HCT116 (cell line): Measurements from ENCODE around the gene TOLLIP. TPM values are rescaled to one million over a fixed set of nuclear protein-coding genes. Genes with fewer than 3 reads are reported as not detected.
"Not testable (repeated sequence)": the region's sequence is repeated elsewhere in the genome, so short reads cannot be mapped to it uniquely, and the experiment has no call there.

ENCODE experiments used
- ATAC-seq: fragments of 200-7000 bp; cut with Tn5 transposase; 2 replicates; pipeline ENCODE4 v1.9.1; 2020; ENCODE audit warnings: mild to moderate bottlenecking, moderate library complexity
- BruUV-seq: library from RNA; stranded (reverse); fragments of 400-500 nt; replicated peaks from 2 replicates; lab custom pipeline; 2021; lab: Mats Ljungman, UMichigan
- CTCF ChIA-PET: fragments of 300-600 bp; sonication (Branson Sonifier 250); formaldehyde crosslinking; loops from one replicate; lab custom pipeline; 2021; ENCODE audit warnings: antibody characterized with exemption; lab: Charles Lee
- POLR2A ChIA-PET: fragments of 300-600, 350-600 bp; sonication (Branson Sonifier 250); formaldehyde crosslinking; loops from one replicate; lab custom pipeline; 2021; ENCODE audit warnings: antibody characterized with exemption; lab: Charles Lee
- RAD21 ChIA-PET, 2 experiments: fragments of 300-600 bp; sonication (Branson Sonifier 250); formaldehyde crosslinking; loops; one replicate each; lab custom pipeline; 2023; ENCODE audit warnings: low total read pairs in 2 of 2; ENCODE audit not compliant: uncharacterized antibody in 2 of 2, unreplicated experiment in 2 of 2, low non-redundant PET in 1 of 2; lab: Charles Lee
- DNase-seq: peaks from one replicate; pipeline ENCODE4 v3.0.0-alpha.2; 2010; ENCODE audit warnings: low read depth, low spot score
- H2AFZ ChIP-seq: fragments of 200-600 bp; shearing (Covaris generic), sonication (generic); 2 replicates; pipeline ENCODE4 v1.6.1; 2017; ENCODE audit warnings: low read depth, mixed run types, mixed read lengths, antibody characterized with exemption, low read length; ENCODE audit not compliant: poor library complexity, severe bottlenecking
- H3K27ac ChIP-seq: 2 replicates; pipeline ENCODE4 v1.5.1; 2012; ENCODE audit warnings: low read depth, low read length
- H3K27me3 ChIP-seq: fragments of 200-600 bp; sonication (generic); 2 replicates; pipeline ENCODE4 v1.6.1; 2016; ENCODE audit warnings: mixed run types, low read length, mixed read lengths; ENCODE audit not compliant: insufficient read depth
- H3K36me3 ChIP-seq, 2 experiments: fragments of 200-500 bp in 1 of 2; fragments of 200-600 bp in 1 of 2; sonication (Bioruptor generic) in 1 of 2; sonication (generic) in 1 of 2; 2 replicates each; pipeline versions ENCODE4 v1.5.1 to v1.6.1; 2014 to 2016; ENCODE audit warnings: low read length in 2 of 2, inconsistent platforms in 1 of 2, mixed read lengths in 1 of 2, mixed run types in 1 of 2; ENCODE audit not compliant: insufficient read depth in 2 of 2, control insufficient read depth in 1 of 2
- H3K4me1 ChIP-seq, 2 experiments: fragments of 200-600 bp in 1 of 2; sonication (generic) in 1 of 2; 2 replicates each; pipeline versions ENCODE4 v1.5.1 to v1.6.1; 2012 to 2017; ENCODE audit warnings: low read length in 2 of 2, inconsistent platforms in 1 of 2, mild to moderate bottlenecking in 1 of 2, mixed read lengths in 1 of 2, mixed run types in 1 of 2, moderate library complexity in 1 of 2; ENCODE audit not compliant: insufficient read depth in 2 of 2, control insufficient read depth in 1 of 2
- H3K4me2 ChIP-seq: fragments of 200-600 bp; sonication (generic); 2 replicates; pipeline ENCODE4 v1.6.1; 2017; ENCODE audit warnings: mixed run types, low read length, mixed read lengths
- H3K4me3 ChIP-seq, 2 experiments: fragments of 200-600 bp in 1 of 2; sonication (generic) in 1 of 2; replicated peaks in 1 of 2; 2 replicates each; pipeline ENCODE4 v1.5.1; 2011 to 2016; ENCODE audit warnings: low read length in 2 of 2, control low read depth in 1 of 2, low read depth in 1 of 2, mild to moderate bottlenecking in 1 of 2, mixed read lengths in 1 of 2, mixed run types in 1 of 2
- H3K79me2 ChIP-seq: fragments of 200-600 bp; sonication (generic); 2 replicates; pipeline ENCODE4 v1.6.1; 2017; ENCODE audit warnings: mild to moderate bottlenecking, mixed run types, low read length, moderate library complexity, mixed read lengths; ENCODE audit not compliant: insufficient read depth
- H3K9ac ChIP-seq: fragments of 200-600 bp; sonication (generic); 2 replicates; pipeline ENCODE4 v1.6.1; 2016; ENCODE audit warnings: low read length, mixed read lengths
- H3K9me2 ChIP-seq: fragments of 200-600 bp; sonication (generic), shearing (Covaris generic); 2 replicates; pipeline ENCODE4 v1.6.1; 2017; ENCODE audit warnings: mixed run types, mild to moderate bottlenecking, moderate library complexity; ENCODE audit not compliant: insufficient read depth
- H3K9me3 ChIP-seq, 2 experiments: fragments of 200-500 bp in 1 of 2; fragments of 200-600 bp in 1 of 2; sonication (Bioruptor generic) in 1 of 2; sonication (generic) in 1 of 2; 2 replicates each; pipeline ENCODE4 v1.6.1; 2014 to 2017; ENCODE audit warnings: low read length in 2 of 2, mixed read lengths in 2 of 2, inconsistent platforms in 1 of 2, low read depth in 1 of 2, mild to moderate bottlenecking in 1 of 2, mixed run types in 1 of 2, moderate library complexity in 1 of 2; ENCODE audit not compliant: control insufficient read depth in 1 of 2, insufficient read depth in 1 of 2
- H4K20me1 ChIP-seq: fragments of 200-600 bp; sonication (generic), shearing (Covaris generic); 2 replicates; pipeline ENCODE4 v1.6.1; 2017; ENCODE audit warnings: mixed run types, mild to moderate bottlenecking, moderate library complexity; ENCODE audit not compliant: insufficient read depth
- POLR2AphosphoS5 ChIP-seq: IDR thresholded peaks from 2 replicates; pipeline ENCODE4 v1.6.1; 2011; ENCODE audit warnings: mild to moderate bottlenecking, low read depth, low read length, moderate library complexity
- SIN3A ChIP-seq: IDR thresholded peaks from 2 replicates; pipeline ENCODE4 v1.6.1; 2012; ENCODE audit warnings: low read depth
- SP1 ChIP-seq: IDR thresholded peaks from 2 replicates; pipeline ENCODE4 v1.6.1; 2012; ENCODE audit warnings: low read depth
- TCF7L2 ChIP-seq: IDR thresholded peaks from 2 replicates; pipeline ENCODE4 v1.7.0; 2011; ENCODE audit warnings: borderline replicate concordance, inconsistent platforms; ENCODE audit not compliant: insufficient read depth, insufficient read length; ENCODE audit errors: extremely low read depth
- intact Hi-C: fragments of 100-400 bp; cut with micrococcal nuclease; formaldehyde crosslinking; loops from 2 replicates; pipeline ENCODE4 v1.10.0; 2022
- total RNA-seq: library from RNA; stranded (reverse); gene quantifications from one replicate; pipeline ENCODE4 v1.2.1, GENCODE V29; 2021; ENCODE audit not compliant: unreplicated experiment
- TF ChIP-seq, protein P1 (sequence below): IDR thresholded peaks from 2 replicates; pipeline ENCODE4 v1.6.1; 2012; ENCODE audit warnings: low read depth

Gene TOLLIP
- total RNA-seq, 1 experiment from 2014 or later: 28.5 TPM

DNA sequence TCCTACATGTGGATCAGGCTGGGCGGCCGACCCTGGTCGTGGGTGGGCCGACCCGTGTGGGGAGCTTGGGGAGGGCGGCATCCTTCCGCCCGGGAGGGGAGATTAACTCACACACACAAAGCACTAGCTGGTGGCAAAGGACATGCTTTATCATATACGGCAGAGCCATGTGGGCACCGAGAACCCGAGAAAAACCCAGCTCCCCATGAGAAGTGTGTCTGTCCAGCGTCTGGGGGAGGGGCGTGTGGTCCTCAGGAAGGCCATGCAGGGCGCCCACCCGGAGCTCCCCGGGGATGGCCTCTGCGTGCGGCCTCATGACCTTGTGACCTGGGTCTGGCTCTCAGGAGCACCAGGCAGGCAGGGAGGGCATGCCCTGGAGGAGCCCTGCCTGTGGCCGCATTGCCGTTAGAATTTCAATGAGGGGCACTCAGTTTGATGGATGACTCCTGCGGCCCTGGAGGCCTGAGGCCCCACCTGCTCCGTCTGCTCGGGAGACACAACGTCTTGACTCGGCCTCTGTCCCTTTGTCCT, 39.4 kb upstream of the TOLLIP start:
- Histone ChIP-seq H2AFZ (no peak overlapping the region), H3K79me2 (no peaks in the 10 kb centered on the region), H3K4me2 (no peak overlapping the region), H3K9me3 (no peaks in the 10 kb centered on the region), H3K9ac (no peak overlapping the region), H3K36me3 (no peaks in the 10 kb centered on the region), H3K4me3 (no peak overlapping the region), H3K27ac (no peak overlapping the region), H4K20me1 (no peaks in the 10 kb centered on the region), H3K9me2 (no peaks in the 10 kb centered on the region), H3K27me3 (no peaks in the 10 kb centered on the region)
- ATAC-seq (no peak), DNase-seq (no peak)
- RAD21 ChIA-PET: no interaction called here
- intact Hi-C loops: no loop called here
- CTCF ChIA-PET: no interaction called here
- TF ChIP-seq, protein P1, sequence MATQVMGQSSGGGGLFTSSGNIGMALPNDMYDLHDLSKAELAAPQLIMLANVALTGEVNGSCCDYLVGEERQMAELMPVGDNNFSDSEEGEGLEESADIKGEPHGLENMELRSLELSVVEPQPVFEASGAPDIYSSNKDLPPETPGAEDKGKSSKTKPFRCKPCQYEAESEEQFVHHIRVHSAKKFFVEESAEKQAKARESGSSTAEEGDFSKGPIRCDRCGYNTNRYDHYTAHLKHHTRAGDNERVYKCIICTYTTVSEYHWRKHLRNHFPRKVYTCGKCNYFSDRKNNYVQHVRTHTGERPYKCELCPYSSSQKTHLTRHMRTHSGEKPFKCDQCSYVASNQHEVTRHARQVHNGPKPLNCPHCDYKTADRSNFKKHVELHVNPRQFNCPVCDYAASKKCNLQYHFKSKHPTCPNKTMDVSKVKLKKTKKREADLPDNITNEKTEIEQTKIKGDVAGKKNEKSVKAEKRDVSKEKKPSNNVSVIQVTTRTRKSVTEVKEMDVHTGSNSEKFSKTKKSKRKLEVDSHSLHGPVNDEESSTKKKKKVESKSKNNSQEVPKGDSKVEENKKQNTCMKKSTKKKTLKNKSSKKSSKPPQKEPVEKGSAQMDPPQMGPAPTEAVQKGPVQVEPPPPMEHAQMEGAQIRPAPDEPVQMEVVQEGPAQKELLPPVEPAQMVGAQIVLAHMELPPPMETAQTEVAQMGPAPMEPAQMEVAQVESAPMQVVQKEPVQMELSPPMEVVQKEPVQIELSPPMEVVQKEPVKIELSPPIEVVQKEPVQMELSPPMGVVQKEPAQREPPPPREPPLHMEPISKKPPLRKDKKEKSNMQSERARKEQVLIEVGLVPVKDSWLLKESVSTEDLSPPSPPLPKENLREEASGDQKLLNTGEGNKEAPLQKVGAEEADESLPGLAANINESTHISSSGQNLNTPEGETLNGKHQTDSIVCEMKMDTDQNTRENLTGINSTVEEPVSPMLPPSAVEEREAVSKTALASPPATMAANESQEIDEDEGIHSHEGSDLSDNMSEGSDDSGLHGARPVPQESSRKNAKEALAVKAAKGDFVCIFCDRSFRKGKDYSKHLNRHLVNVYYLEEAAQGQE: no peak
- TF ChIP-seq, all 23 proteins: peak for 0
- no peaks in the 10 kb centered on the region for H3K4me1 ChIP-seq
- POLR2A ChIA-PET: no interaction called here
- BruUV-seq: no TSS peak

DNA sequence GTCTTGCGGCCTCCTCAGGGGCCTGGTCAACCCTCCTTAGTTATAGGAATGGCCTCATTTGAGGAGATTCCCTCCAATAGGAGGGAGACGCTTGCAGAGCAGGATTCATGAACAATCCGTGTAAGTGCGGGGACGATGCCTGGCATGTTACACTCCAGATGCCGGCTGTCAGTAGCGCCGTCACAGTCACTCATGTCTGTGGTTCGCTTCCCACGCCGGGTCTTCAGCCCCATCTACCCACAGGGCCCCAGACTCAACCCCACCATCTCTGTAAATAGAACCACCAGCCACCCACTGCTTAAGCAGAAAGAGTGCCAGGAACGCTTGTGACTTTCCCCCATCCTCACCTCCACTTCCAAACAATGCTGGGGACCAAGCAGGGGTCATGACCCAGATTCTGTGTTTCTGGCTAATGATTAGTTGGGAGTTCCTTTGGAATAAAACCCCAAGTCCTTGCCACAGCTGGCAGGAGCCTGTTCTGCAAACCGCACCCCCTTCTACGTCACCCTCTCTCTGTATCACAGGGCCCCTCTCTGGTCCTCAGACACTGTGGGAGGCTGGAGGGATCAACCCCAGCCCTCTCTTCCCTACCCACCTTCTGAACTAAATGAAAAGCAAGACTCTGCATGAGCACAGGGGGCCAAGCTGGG, 38.8 kb upstream of the TOLLIP start:
- DNase-seq (no peak), ATAC-seq (no peak)
- no peaks in the 10 kb centered on the region for H3K4me1 ChIP-seq
- no peak overlapping the region for H3K9ac ChIP-seq
- no peaks in the 10 kb centered on the region for H3K27me3 ChIP-seq
- no peak overlapping the region for H3K4me3 ChIP-seq
- no peak overlapping the region for H3K4me2 ChIP-seq
- no peak overlapping the region for H2AFZ ChIP-seq
- no TSS peak for BruUV-seq
- ChIA-PET POLR2A (no interaction called here), RAD21 (no interaction called here), CTCF (no interaction called here)
- intact Hi-C loops: no loop called here
- TF ChIP-seq TCF7L2 (no peak), SP1 (no peak), SIN3A (no peak), POLR2AphosphoS5 (no peak)
- no peaks in the 10 kb centered on the region for H3K9me2 ChIP-seq
- H3K36me3 ChIP-seq: no peaks in the 10 kb centered on the region
- no peaks in the 10 kb centered on the region for H3K79me2 ChIP-seq
- no peaks in the 10 kb centered on the region for H3K9me3 ChIP-seq
- H3K27ac ChIP-seq: no peak overlapping the region
- H4K20me1 ChIP-seq: no peaks in the 10 kb centered on the region

DNA sequence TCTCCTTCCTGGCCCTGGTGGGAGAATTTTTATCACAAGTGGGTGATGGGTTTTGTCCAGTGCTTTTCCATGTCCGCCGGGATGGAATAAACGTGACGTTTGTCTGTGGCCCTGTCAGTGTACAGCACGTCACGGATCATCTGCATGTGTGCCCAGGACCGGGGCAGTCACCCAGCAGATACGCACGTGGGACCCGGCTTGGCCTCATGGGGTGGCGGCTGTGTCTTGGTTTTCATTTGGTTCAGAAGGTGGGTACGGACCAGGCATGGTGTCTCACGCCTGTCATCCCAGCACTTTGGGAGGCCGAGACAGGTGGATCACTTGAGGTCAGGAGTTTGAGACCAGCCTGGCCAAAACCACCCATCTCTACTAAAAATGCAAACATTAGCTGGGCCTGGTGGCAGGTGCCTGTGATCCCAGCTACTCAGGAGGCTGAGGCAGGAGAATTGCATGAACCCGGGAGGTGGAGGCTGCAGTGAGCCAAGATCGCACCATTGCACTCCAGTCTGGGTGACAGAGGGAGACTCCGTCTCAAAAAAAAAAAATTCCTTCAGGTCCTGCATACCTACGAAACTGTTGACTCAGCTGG, 38.1 kb upstream of the TOLLIP start:
- BruUV-seq, CTCF ChIA-PET, POLR2A ChIA-PET, H4K20me1 ChIP-seq, H3K27ac ChIP-seq, intact Hi-C loops, ATAC-seq, H3K9me2 ChIP-seq, H3K36me3 ChIP-seq, H3K27me3 ChIP-seq, H3K4me1 ChIP-seq, RAD21 ChIA-PET, H3K4me3 ChIP-seq, H3K9ac ChIP-seq, H3K4me2 ChIP-seq, H3K79me2 ChIP-seq, H2AFZ ChIP-seq, DNase-seq, H3K9me3 ChIP-seq: not testable (repeated sequence)
